GM21825 (cell line): Measurements from ENCODE around the gene MLLT10.

Source experiments
- ATAC-seq: cut with Tn5 transposase; IDR thresholded peaks from one replicate; pipeline ENCODE4 v1.9.1; 2021; ENCODE audit warnings: mild to moderate bottlenecking, moderate library complexity; ENCODE audit not compliant: unreplicated experiment

Gene MLLT10

GRCh38 chr10:21501091-21501490, 32.9 kb upstream of the MLLT10 start:
- no peak for ATAC-seq

DNA sequence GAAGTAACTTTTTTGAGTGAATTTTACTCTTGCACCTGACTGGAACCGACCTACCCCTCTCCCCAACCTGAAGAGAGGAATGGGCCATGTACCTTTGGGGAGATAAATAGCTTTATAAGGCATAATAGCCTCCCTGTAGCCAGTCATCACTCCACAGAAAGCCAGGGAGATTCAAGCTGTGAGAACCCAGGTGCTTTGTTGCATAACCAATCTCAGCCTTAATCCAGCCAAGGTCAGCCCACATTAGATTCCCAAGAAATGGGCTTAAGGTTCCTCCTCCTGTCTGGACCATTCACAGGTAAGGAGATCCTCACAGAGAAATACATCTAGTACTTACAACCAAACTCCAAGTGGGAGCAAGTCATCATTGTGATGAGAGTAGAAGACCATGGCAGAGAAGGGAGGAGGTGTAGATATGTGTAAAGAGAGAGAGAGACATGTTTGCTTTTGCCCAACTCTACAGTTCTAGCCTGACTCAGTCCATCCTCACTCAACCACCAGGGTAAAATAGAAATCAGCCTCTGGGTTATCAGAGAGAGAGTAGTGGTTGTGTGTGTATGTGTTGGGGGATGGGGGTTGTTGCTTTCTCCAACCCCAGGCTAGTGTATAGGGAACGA, 32.2 kb upstream of the MLLT10 start:
- ATAC-seq: no peak

DNA sequence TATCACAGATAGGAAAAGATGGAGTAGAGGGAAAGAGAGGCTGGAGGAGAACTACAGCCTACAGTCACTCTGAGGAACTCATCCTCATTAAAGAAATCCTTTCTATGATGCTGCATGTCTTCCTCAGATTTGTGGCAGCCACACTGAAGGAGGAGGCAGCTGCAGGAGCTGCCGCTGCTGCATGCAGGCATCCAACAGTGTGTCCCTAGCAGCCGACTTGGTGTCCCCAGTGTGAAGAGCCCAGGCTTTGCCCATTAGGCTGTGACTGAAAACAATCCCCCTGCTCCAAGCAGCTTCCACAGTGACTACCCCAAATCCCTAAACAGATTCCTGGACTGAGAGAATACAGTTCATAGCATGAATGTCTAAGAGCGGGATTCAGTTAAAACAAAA, 31.7 kb upstream of the MLLT10 start:
- no peak for ATAC-seq

DNA sequence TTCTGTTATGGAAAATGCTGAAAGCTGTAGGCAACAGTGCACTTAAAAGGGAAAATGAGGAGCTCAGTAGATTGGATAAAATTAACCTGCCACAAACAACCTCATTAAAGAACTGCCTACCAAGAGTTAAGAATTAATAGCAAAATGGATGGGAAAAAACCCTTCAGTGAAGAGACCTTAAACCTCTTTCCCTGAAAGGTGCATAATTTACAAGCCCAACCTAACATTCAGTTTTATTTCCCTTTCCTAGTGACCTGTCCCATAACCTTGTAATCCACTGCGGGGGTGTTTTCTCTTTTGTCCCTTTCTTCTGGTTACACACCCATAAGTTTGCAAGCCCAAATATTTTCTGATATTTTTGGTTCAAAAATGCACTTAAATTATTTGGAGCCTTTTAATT, 30.5 kb upstream of the MLLT10 start:
- no peak for ATAC-seq

DNA sequence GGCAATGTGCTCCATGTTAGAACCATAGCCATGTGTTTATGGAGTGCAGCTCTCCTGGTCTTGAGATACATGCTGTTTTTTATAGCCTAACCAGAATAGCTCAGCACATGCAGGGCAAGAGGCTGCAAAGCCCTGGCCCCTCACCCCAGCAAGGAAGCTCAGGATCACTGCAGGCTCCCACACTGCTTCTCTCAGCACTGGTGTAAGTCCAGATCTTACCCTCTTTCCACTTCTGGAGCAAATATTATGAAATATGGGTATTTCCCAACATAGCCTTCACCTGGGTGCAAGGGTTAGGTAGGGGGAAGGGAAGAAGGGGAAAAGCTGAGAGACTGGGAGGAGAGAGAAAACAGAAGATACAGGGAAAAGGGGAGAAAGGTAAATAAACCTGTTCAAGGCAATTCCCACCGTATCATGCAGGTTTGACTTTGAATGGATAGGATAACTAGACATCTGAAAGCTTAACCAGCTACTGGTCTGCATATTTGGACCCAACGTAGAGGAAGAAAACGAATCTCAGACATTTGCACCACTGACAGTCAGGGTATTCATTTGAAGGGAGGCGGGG, 28.2 kb upstream of the MLLT10 start:
- no peak for ATAC-seq

DNA sequence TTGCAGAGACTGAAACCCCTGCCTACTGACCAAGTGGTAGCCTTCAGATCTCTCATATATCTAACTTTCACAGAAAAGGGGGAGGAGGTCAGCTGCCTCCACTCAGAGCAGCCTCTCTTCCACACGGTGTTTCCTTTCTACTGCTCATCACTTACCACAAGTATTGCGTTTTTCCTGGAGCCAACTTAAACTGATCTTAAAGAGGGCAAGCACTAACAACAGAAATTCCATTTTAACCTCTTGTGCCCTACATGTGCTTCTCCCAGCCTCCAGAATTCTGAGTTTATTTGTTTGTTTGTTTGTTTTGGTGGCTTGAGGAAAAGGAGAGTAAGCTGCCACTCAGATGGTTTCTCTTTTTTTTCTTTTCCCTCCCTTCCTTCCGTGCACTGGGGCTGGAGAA, 27.7 kb upstream of the MLLT10 start:
- ATAC-seq: no peak

GRCh38 chr10:21507150-21507549, 26.9 kb upstream of the MLLT10 start:
- no peak for ATAC-seq

- ATAC-seq: no peak
Observed at GRCh38 chr10:21508706-21509331, 25.2 kb upstream of the MLLT10 start.

GRCh38 chr10:21509341-21510240, 24.4 kb upstream of the MLLT10 start:
- no peak for ATAC-seq

GRCh38 chr10:21510241-21511094, 23.6 kb upstream of the MLLT10 start:
- ATAC-seq: no peak

DNA sequence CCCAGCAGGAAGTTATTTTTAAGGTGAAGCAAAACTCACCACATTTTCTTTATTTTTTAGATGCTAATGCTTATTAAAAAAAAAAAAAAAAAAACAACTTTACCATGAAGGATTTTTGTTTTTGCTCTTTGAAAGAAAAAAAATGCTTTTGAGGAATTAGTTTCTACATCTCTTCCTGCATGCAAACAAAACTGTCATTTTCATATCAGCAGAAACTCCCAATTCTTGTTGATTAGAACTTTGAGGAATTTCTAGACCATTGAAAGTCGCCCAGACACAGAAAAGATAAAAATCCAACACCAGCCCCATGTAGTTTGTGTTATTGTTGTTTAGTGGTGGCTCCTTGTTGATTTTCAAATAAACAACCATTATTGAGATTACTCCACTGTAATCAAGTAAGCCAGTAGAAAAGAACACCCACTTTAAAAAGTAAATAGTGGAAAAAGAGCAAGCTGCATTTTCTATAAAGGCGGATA, 22.9 kb upstream of the MLLT10 start:
- ATAC-seq: no peak

- no peak for ATAC-seq
Observed at GRCh38 chr10:21511946-21512572, 22.0 kb upstream of the MLLT10 start.

DNA sequence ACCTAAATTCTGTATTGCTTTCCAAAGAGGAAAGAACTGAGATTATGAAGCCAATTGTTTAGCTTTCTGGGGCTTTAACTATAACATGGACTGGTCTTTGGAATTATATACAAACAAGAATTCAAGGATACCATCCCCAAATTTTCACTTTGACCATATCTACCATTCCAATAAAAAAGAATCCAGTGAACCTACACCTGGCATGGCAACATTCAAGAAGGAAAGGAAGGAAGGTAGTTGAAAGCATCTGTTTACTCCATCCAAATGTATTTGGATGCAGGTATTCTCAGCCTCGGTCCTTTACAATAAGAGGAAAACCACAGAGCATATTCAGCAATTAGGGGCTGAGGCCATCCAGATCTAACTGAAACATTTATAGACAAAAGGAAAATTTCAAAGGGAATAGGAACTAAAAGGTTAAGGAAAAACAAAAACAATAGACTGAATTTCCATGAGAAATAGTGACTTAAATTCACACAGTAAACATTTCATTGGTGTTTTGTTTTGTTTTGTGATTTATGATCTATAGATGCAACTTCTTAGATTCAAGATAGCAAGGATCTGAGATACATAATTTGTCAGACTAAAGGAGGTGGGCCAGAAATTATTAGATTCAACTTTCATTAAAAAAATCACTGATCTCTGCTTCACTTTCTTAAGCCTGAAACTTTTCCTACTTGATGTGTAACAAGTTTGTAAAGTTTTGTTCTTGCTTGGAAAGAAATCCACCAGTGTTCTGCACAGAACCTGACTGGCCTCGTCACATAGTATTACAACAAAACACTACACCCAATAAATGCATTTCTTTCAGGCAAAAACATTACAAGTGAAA, 21.2 kb upstream of the MLLT10 start:
- no peak for ATAC-seq

GRCh38 chr10:21513405-21513788, 20.6 kb upstream of the MLLT10 start:
- no peak for ATAC-seq

DNA sequence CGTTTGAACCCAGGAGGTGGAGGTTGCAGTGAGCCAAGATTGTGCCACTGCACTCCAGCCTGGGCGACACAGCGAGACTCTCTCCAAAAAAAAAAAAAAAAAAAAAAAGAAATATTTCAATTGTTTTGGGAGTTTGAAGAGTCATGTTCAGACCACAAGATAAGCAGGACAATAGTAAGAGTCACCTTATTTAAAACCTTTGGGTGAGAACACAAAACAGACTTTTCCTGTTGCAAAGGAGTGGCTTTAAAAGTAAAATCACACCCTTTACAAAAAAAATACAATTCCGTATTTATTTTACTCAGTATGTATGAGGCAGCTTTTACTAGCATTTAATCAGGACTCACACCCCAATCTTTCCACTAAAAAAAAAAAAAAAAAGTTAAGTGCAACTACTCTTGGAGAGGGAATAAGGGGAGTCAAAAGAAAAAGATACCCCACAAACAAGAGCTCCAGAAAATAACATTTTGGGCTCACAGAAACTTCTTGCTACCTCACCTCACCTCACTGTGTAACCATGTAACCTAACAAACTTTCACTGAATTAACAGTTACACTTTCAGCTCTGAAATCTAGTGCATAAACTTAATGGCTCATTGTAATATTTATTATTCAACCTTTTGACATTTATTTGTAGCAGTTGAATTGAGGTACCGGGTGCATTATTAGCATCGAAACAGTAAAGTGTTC, 19.8 kb upstream of the MLLT10 start:
- no peak for ATAC-seq

DNA sequence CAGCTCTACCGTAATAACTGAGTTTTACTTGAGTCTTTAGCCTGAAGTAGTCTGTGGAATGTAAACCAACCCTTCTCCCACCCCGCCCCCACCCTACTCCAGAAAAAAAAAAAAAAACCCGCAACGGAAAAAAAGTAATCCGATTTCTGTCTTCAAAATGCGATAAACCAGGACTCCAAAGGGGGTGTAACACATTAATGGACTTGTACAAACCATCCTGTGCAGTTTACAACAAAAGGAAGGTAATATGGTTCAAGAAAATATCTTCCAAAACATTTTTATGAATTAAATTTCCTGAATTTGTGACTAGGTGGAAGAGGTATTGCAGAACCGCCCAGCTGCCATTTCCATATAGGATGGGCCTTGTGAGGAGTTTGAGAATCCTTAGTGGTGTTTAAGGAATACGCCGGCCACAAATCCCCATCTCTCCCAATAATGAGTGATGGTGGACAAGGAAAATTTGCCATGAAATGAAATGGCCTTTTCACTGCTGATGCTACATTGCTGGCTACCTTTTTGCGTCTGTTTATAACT, 19.1 kb upstream of the MLLT10 start:
- no peak for ATAC-seq

GRCh38 chr10:21515361-21516241, 18.4 kb upstream of the MLLT10 start:
- no peak for ATAC-seq
